ENCODE measurements around the gene PRDM1.

GRCh38 chr6:106158816-106159215 lies 72.7 kb downstream of the PRDM1 start:
- no peak for TF ChIP-seq CTCF (IDR thresholded peaks at IDR 0.05; ENCODE audit: insufficient read depth, low read depth, low read length)
- no peak for TF ChIP-seq EZH2 (IDR thresholded peaks at IDR 0.05; ENCODE audit: insufficient read depth, low read length)
